ENCODE measurements around the gene GABRG3. TPM values are rescaled to one million over a fixed set of nuclear protein-coding genes. Genes with fewer than 3 reads are reported as not detected.
A peak's percentile ranks its signal among the peaks of the same experiment; 100 is the strongest.
"Not testable (repeated sequence)": the region's sequence is repeated elsewhere in the genome, so short reads cannot be mapped to it uniquely, and the experiment has no call there.

GABRG3 gene
- total and polyA plus RNA-seq, 2 donors from 2014 or later: not detected

GRCh38 chr15:27182561-27183110 lies 211.7 kb downstream of the GABRG3 start:
- H3K4me3 ChIP-seq (ENCODE audit: low read length in 3 of 3): no peak overlapping the region
- no peak overlapping the region for H3K27ac ChIP-seq (ENCODE audit: low read depth in 2 of 2, low read length in 2 of 2)
- no peak for TF ChIP-seq CTCF (IDR thresholded peaks at IDR 0.05; ENCODE audit: borderline replicate concordance, extremely low read depth, insufficient read depth)
- no peaks in the 10 kb centered on the region for H3K27me3 ChIP-seq (ENCODE audit: control insufficient read depth, insufficient read depth, low read length)
- intact Hi-C loops (cut with DNase I): no loop called here
- H3K9me3 ChIP-seq (ENCODE audit: control insufficient read depth in 2 of 3, insufficient read depth in 1 of 3, low read length in 3 of 3): peaks cover 0 to 5% (median 0%) of the 10 kb centered on the region in 3 donors
- DNase-seq: no peak
- H3K4me1 ChIP-seq (ENCODE audit: control insufficient read depth in 2 of 3, insufficient read depth in 2 of 3, low read depth in 1 of 3, low read length in 3 of 3): no peaks in the 10 kb centered on the region
- H3K9ac ChIP-seq (ENCODE audit: low read length in 3 of 3): no peak overlapping the region
- no peak for FAIRE-seq
- no peaks in the 10 kb centered on the region for H3K36me3 ChIP-seq (ENCODE audit: control insufficient read depth in 2 of 3, insufficient read depth in 3 of 3, low read length in 3 of 3)

GRCh38 chr15:27183201-27183600 lies 212.2 kb downstream of the GABRG3 start:
- DNase-seq (peak in 1 of 5 donors; percentile 9), FAIRE-seq (no peak)
- H3K36me3 ChIP-seq (ENCODE audit: control insufficient read depth in 2 of 3, insufficient read depth in 3 of 3, low read length in 3 of 3): no peaks in the 10 kb centered on the region
- no peaks in the 10 kb centered on the region for H3K27me3 ChIP-seq (ENCODE audit: control insufficient read depth, insufficient read depth, low read length)
- no peaks in the 10 kb centered on the region for H3K4me1 ChIP-seq (ENCODE audit: control insufficient read depth in 2 of 3, insufficient read depth in 2 of 3, low read depth in 1 of 3, low read length in 3 of 3)
- no peak overlapping the region for H3K4me3 ChIP-seq (ENCODE audit: low read length in 3 of 3)
- peaks cover 0 to 5% (median 0%) of the 10 kb centered on the region in 3 donors for H3K9me3 ChIP-seq (ENCODE audit: control insufficient read depth in 2 of 3, insufficient read depth in 1 of 3, low read length in 3 of 3)
- H3K27ac ChIP-seq (ENCODE audit: low read depth in 2 of 2, low read length in 2 of 2): no peak overlapping the region
- H3K9ac ChIP-seq (ENCODE audit: low read length in 3 of 3): no peak overlapping the region
- intact Hi-C loops (cut with DNase I): no loop called here
- no peak for TF ChIP-seq CTCF (IDR thresholded peaks at IDR 0.05; ENCODE audit: borderline replicate concordance, extremely low read depth, insufficient read depth)

- H3K9ac ChIP-seq (ENCODE audit: low read length in 3 of 3); H3K27ac ChIP-seq (ENCODE audit: low read depth in 2 of 2, low read length in 2 of 2); H3K9me3 ChIP-seq (ENCODE audit: control insufficient read depth in 2 of 3, insufficient read depth in 1 of 3, low read length in 3 of 3); DNase-seq; H3K27me3 ChIP-seq (ENCODE audit: control insufficient read depth, insufficient read depth, low read length); H3K36me3 ChIP-seq (ENCODE audit: control insufficient read depth in 2 of 3, insufficient read depth in 3 of 3, low read length in 3 of 3); intact Hi-C loops (cut with DNase I); H3K4me3 ChIP-seq (ENCODE audit: low read length in 3 of 3); FAIRE-seq; H3K4me1 ChIP-seq (ENCODE audit: control insufficient read depth in 2 of 3, insufficient read depth in 2 of 3, low read depth in 1 of 3, low read length in 3 of 3): not testable (repeated sequence)
These were observed 220.5 kb downstream of the GABRG3 start for GRCh38 chr15:27191515-27191914.

- H3K36me3 ChIP-seq (ENCODE audit: control insufficient read depth in 2 of 3, insufficient read depth in 3 of 3, low read length in 3 of 3): no peaks in the 10 kb centered on the region
- no peaks in the 10 kb centered on the region for H3K27me3 ChIP-seq (ENCODE audit: control insufficient read depth, insufficient read depth, low read length)
- H3K9ac ChIP-seq (ENCODE audit: low read length in 3 of 3): no peak overlapping the region
- H3K4me1 ChIP-seq (ENCODE audit: control insufficient read depth in 2 of 3, insufficient read depth in 2 of 3, low read depth in 1 of 3, low read length in 3 of 3): no peaks in the 10 kb centered on the region
- no peak for FAIRE-seq
- H3K4me3 ChIP-seq (ENCODE audit: low read length in 3 of 3): no peak overlapping the region
- no peak for DNase-seq
- H3K27ac ChIP-seq (ENCODE audit: low read depth in 2 of 2, low read length in 2 of 2): no peak overlapping the region
- H3K9me3 ChIP-seq (ENCODE audit: control insufficient read depth in 2 of 3, insufficient read depth in 1 of 3, low read length in 3 of 3): no peaks in the 10 kb centered on the region
- intact Hi-C loops (cut with DNase I): no loop called here
- no peak for TF ChIP-seq CTCF (IDR thresholded peaks at IDR 0.05; ENCODE audit: borderline replicate concordance, extremely low read depth, insufficient read depth)
These were observed 225.7 kb downstream of the GABRG3 start for GRCh38 chr15:27196691-27197090.
